GM18873 (cell line): Measurements from ENCODE around the gene CIART.

Experiments used
- ATAC-seq: cut with Tn5 transposase; IDR thresholded peaks from one replicate; pipeline ENCODE4 v1.9.1; 2021; ENCODE audit warnings: mild to moderate bottlenecking, moderate library complexity, moderate number of reproducible peaks; ENCODE audit not compliant: unreplicated experiment, low FRiP score

Gene CIART

DNA sequence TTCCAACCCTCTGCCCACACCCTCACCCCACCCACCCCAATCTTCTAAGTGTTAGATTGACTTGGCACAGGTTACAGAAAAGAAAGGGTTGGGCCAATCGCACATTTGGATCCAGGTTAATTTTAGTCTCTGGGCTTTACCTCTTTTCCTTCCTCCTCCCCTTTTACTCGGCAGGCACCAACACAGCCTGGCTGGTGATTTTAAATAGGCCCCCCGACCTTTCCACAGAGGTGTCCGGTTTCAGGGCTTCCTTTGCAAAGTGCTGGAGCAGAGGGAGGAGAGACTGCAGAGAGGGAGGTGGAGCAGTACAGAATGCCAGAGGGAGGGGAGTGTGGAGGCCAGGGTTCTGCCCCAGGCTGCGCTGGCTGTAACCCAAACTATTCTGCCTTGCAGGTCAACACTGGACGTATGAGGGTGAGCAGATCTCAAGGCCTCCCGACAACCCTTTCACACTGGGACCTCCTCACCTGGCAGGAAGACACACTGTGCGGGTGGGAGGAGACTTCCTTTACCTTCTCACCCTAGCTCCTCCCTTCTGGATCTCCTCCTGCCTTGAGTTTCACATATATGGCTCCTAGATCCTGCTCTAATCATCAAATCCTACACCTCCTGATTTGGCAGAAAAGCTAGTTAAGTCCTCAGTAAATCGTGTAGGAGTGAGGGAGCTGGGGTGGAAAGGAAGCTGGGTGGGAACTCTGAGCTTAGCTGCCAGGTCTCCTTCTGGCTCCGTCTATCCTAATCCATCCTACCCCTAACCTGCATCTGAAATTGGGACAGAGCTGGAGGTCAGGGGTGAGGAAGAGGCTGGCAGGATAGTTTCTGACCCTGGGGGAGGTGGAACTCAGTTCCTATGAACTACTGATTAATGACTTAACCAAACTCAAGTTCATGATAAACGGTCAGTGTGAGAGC is 22.3 kb upstream of the CIART start:
- no peak for ATAC-seq

- no peak for ATAC-seq
Observed at GRCh38 chr1:150261367-150261766, 21.0 kb upstream of the CIART start.

GRCh38 chr1:150262388-150263320 is 19.7 kb upstream of the CIART start:
- ATAC-seq, result no peak

DNA sequence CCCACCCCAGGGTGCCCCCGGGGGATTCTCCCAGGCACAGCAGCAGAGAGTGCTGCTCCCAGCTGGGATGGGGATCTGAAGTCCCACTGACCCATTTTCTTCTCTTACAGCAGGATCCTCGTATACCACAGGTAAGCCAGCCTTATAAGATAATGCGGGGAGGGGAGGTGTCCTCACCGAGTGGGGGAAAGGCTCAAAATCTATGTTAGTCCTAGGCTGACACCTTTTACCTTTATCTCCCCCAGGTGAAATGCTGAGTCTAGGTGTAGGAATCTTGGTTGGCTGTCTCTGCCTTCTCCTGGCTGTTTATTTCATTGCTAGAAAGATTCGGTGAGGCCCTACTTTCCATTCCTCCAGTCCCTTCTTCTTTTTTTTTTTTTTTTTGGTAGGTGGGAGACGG is 18.8 kb upstream of the CIART start:
- ATAC-seq, result no peak

DNA sequence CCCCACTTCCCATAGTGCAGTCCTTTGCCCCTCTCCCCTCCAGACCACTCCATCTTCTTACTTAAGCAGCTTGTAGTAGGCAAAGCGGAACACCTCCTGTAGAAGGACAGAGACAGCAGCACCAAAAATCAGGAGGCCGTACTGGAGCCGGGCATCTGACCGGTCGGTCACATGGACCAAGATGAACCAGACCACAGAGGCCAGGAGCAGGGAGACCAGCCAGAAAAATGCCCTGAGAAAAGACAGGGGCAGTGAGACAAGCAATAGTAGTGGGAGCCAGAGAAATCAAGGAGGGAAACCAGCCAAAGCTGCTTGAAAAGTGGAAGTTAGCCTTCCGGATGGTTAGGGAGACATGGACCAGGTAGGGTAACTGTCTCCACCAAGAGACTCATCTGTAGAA is 14.5 kb upstream of the CIART start:
- ATAC-seq, result no peak

GRCh38 chr1:150268340-150268704 is 14.0 kb upstream of the CIART start:
- ATAC-seq, result peak; percentile 12

DNA sequence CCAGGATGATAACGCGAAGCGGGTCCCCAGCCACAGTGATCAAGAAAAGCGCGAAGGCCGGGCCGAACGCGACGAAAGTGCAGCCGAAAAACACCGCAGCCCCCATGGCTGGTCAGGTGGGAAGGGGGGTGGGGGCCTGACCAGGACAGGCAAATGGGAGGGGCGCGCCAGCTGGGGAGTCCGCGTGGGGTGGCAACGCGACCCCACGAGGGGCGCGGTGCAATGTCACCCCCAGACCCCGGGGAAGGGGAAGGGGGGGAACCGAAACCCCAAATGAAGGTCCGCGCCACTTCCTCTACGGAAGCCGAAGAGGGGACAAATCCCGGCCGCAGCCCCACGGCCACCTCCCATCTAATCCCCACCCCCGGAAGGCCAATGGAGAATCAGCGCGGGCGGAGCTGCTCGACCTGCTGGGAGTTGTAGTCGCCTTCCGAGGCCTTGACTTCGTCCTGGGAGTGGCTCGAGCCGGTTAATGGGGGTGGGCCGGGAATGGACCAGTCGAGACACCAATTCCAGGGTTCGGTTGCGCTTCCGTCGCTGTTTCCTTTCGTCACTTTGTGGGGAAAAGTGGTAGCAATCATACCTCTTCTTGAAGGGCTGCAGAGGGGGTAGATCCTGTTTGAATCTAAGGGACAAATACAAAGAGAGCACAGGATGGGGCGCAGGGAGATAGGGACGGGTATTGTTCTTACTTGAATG is 13.5 kb upstream of the CIART start, which contains the start of gene APH1A:
Gene APH1A, minus strand, starts transcription at position 312 of the 699 bp plus-strand sequence. Its CDS starts 206 bp downstream, at position 106.
- peak; percentile 65 for ATAC-seq

GRCh38 chr1:150269451-150269850 is 12.9 kb upstream of the CIART start:
- ATAC-seq, result no peak

- ATAC-seq, result no peak
Observed at GRCh38 chr1:150271291-150271959, 10.9 kb upstream of the CIART start.

DNA sequence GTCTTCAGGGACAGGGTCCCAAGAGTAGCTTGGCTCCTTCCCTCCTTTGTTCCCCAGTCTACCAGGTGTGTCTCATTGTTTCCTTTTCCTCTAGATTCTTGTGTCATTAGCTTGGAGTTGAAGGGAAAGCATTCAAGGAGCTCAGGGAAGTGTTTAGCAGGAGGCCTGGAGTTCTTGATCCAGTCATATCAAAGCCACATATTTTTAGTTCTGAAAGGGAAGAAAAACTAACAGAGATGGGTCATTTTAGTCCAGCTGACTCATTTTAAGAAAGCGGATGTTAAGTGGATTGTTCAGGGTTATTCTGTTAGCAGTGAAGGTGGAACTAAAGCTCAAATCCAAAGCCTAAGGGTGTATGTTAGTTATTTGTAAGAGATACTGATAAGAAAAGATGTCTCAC is 9.0 kb upstream of the CIART start:
- ATAC-seq, result no peak

- ATAC-seq, result no peak
Observed at GRCh38 chr1:150280138-150280707, 2.1 kb upstream of the CIART start.

DNA sequence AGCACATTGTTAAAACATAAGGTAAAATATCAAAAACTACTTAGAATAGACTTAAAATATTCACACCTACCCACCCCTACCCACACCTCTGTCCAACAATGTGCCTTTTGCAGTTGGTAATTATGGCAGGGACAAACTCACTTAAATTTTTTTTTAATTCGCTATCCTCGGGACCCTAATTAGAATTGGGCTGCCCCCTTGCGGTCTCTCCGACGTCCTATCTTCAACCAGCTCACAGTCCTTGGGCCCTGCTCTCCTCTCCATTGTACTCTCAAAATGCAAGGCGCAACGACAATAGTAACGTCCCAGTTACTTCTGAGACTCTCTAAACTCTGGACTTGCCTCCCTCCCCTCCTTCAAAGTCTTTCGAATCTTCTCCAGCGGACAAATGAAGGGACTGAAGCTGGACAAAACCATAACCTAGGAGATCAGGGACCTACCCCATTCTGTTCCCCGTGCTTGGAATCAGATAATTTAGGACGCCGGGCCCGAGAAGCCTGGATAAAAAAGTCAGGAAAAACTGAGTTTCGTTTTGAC is 1.1 kb upstream of the CIART start:
- ATAC-seq, result no peak

GRCh38 chr1:150282558-150282958 is 204 bp downstream of the CIART start:
- no peak for ATAC-seq

- ATAC-seq, result no peak
Observed at GRCh38 chr1:150283260-150283659, 906 bp downstream of the CIART start.

DNA sequence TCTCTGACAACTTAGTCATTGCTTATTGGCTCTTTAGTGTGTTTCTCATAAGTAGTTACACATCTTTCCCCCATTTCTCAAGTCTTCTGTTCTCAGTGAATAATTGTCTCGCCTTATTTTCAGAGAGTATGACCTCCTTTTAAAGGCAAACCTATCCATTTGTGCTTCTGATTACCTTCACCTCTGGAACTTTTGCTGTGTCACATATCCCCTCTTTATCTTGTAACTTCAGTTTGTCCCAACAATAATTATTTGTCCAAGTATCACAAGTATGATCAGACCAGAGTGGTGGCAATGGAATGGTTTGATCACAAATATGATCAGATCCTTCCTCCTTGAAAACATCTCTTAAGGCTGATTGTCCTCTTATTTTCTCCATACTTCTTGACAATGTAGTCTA is 6.0 kb downstream of the CIART start:
- no peak for ATAC-seq

- ATAC-seq, result no peak
Observed at GRCh38 chr1:150288822-150289221, 6.5 kb downstream of the CIART start.

- peak; percentile 94 for ATAC-seq
Observed at GRCh38 chr1:150293433-150294253, 11.3 kb downstream of the CIART start, which contains the start of gene MRPS21. TSS of gene MRPS21 (plus strand) at chr1:150293861. CDS start at chr1:150294367, 506 bp downstream.

- no peak for ATAC-seq
Observed at GRCh38 chr1:150295476-150295875, 13.1 kb downstream of the CIART start.
